Left cardiac atrium (tissue), 4 donors: ENCODE measurements around the gene ENPP7. TPM values are rescaled to one million over a fixed set of nuclear protein-coding genes. Genes with fewer than 3 reads are reported as not detected.
"Not testable (repeated sequence)": the region's sequence is repeated elsewhere in the genome, so short reads cannot be mapped to it uniquely, and the experiment has no call there.

Experiments
- ATAC-seq, 2 donors: fragments of 200-7000 bp; cut with Tn5 transposase; one replicate each; pipeline ENCODE4 v1.9.1; 2020; ENCODE audit warnings: mild to moderate bottlenecking in 2 of 2, moderate library complexity in 2 of 2
- DNase-seq: peaks from one replicate; pipeline ENCODE4 v3.0.0-alpha.2; 2020
- intact Hi-C, 2 donors: fragments of 100-400 bp; cut with DNase I; formaldehyde crosslinking; loops; one replicate each; pipeline versions ENCODE4 v1.14.1 to v1.15.1; 2022 to 2023
- total RNA-seq, 2 donors: library from RNA; stranded (reverse); fragmentation: NEBNext Ultra II Directional; extraction: Animal tissue kit (Norgen Biotek cat#: 25700); gene quantifications; one replicate each; pipeline ENCODE4 v1.2.1, GENCODE V29; 2021
- donor health status: DM: no; HTN: yes; CAD: no.
- donor health status: DM: no; HTN: yes; CAD: no; lungs with severe emphysema.
- donor health status: DM: yes; HTN: yes; CAD: no.
- donor health status: Dilated cardiomyopathy.

Gene ENPP7
- total RNA-seq, 2 donors from 2014 or later = not detected

DNA sequence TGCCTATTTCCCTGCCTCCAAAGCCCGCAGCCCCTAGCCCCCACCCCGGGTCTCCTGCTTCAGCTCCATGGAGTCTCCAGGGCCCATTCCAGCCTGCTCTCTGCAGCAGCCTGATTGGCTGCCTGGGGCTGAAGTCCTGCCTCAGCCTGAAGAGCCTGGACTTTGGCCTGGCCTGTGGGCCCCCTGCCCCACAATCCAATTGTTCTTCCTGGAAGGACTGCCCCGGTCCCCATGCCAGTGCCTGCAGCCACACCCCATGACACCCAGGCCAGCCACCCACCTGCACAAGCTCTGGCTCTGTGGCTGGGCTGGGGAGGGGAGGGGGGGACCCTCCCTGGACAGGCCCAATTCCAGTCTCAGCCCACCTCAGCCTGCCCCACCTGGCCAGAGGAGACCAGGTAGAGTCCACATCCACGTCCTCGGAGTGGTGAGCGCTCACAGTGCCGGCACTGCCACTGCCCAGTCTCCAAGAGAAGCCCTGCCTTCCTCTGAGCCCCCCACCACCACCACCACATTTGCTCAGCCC, 12.3 kb downstream of the ENPP7 start:
- no peak for ATAC-seq

DNA sequence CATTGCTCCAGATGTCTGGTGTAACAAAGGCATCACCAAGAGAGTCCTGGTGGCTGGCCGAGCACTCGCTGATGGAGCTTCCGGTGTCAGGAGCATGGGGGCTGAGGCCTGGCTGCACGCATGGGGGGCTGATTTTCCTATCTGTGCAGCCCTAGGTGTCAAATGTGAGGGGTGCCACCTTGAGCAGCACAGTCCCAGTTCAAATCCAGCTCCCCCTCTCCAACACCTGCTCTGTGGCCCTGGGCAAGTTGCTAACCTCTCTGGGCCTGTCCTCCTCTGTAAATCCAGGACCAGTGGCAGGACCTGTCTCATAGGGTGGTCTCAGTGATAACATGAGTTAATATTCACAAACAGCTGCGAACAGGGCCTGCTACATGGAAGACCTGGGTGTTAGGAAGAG, 12.9 kb downstream of the ENPP7 start:
- intact Hi-C loops = loop anchor here (10.0 kb wide), 2 partner anchors 51 to 241 kb away; partner anchors contain the start of gene CBX8 (in 1 of the 2)
- DNase-seq = no peak
- no peak for ATAC-seq

More for the DNA sequence above, 12.3 kb downstream of the ENPP7 start:
- no peak for DNase-seq
- intact Hi-C loops = loop anchor here (10.0 kb wide), 2 partner anchors 52 to 242 kb away; partner anchors contain the start of gene CBX8 (in 1 of the 2)

DNA sequence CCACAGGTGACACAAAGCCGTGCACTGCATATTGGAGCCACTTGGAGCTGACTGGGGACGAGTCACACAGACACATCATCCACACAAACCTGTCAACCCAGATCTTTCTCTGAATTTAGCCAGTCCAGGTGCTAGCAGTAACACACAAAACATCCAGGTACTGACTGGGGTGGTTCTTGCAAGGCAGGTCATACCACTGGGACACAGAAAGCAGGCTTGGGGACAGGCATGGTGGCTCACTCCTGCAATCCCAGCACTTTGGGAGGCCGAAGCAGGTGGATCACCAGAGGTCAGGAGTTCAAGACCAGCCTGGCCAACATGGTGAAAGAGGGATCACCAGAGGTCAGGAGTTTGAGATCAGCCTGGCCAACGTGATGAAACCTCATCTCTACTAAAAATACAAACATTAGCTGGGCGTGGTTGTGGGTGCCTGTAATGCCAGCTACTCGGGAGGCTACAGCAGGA, 14.9 kb downstream of the ENPP7 start:
- no peak for DNase-seq
- intact Hi-C loops = loop anchor here (5.0 to 10.0 kb wide), 3 partner anchors 49 to 247 kb away; partner anchors contain the start of gene CBX8 (in 1 of the 2)
- ATAC-seq = no peak

DNA sequence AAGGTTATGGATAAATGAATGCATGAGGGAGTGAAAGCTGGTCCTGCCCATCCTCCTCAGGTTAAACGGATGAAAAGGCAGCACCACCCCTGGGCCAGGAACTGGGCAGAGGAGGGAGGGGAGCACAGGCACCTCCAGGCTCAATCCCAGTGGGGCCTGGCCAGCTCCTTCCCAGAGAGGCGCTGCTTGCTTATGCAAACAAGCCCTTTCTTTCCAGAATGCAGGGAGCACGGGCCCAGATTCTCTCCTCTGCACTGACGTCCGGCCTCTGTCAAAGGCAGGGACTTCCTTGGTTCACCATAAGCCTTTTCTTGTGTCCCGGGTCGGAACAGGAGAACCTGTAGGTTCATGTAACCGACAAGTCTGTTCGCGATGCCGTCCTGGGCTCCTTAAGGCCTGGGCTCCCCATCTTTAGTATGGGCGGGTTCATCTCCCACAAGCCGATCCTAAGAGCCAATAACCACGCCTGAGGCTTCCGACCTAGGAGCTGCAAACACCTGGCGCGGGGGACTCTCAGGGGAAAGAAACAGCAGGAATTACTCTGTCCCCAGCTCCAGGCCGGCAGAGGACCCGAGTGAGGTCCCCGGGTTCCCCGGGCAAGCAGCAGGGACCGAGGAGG, 16.3 kb downstream of the ENPP7 start:
- DNase-seq = no peak
- ATAC-seq = no peak
- intact Hi-C loops = loop anchor here (5.0 to 10.0 kb wide), 3 partner anchors 48 to 245 kb away; partner anchors contain the start of gene CBX8 (in 1 of the 2)

- intact Hi-C loops = loop anchor here (5.0 to 10.0 kb wide), 3 partner anchors 47 to 245 kb away; partner anchors contain the start of gene CBX8 (in 1 of the 2)
- no peak for ATAC-seq
- no peak for DNase-seq
Measured at GRCh38 chr17:79747508-79748294, 17.0 kb downstream of the ENPP7 start.

DNA sequence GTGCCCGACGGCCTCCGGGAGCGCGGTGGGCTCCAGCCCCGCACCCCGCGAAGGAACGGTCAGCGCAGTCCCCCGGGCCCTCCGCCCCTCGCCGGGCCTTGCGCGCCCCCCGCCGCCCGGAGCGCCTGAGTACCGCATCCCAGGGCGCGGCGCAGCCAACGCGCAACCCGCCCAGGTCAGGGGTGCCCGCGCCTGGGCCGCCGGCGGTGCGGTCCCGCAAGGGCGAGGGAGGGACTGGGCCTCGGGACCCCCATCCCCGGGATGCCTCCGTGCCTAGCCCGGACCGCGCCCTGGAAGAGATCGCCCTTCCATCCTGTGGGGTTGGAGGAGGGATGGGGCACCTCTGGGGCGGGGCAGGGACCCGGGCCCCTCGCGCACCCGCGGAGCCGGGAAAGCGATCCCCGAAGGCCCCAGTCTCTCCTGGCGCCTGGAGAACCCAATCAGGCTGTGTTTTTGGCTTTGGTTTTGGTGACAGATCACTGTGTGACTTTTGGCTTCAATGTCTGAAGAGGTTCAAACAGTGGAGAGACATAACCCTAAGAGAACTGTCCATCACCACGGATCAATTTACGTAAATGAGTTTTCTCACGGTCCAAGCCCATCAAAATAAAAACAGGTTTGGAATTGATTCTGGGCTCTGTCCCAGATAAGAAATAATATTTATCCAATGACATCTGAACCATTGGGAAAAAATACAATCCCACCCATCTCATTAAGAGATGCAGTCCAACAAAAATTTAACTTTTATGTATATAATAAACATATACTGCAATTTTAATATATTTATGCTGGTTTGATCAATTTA, 17.8 kb downstream of the ENPP7 start:
- no peak for DNase-seq

DNA sequence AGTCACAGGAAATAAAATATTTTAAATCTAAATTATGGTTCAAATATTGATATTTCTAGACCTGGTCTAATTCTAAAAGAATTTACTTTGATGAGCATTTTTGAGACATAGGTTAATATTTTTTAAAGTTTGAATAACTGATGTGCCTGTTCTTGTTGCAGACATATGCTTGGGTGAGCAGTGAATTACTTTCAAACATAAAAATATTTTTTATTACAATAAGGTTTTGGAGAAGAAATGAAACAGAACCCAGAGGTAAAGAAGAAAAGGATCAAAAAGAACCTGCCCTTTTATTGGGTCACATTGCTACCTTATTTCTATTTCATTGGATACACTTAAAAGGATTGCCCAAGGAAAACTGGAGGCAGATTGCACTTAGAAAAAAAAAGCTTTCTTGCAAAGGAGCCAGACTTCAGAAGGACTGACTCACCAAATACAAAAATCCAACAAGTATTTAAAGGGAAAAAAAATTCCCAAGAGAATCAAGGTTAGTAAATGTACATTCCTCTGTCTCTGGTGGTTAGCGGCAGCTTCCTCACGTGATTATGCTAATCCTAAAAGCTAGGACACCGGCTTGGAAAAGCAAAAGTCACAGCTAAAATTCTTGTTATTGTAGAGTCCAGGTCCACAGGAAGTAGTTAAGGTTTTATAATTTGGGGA, 18.5 kb downstream of the ENPP7 start:
- intact Hi-C loops = loop anchor here (5.0 to 10.0 kb wide), 3 partner anchors 46 to 243 kb away; partner anchors contain the start of gene CBX8 (in 1 of the 2)
- DNase-seq (no peak), ATAC-seq (no peak)

More for the DNA sequence above, 17.8 kb downstream of the ENPP7 start:
- ATAC-seq = no peak
- intact Hi-C loops = loop anchor here (5.0 to 10.0 kb wide), 3 partner anchors 46 to 244 kb away; partner anchors contain the start of gene CBX8 (in 1 of the 2)

DNA sequence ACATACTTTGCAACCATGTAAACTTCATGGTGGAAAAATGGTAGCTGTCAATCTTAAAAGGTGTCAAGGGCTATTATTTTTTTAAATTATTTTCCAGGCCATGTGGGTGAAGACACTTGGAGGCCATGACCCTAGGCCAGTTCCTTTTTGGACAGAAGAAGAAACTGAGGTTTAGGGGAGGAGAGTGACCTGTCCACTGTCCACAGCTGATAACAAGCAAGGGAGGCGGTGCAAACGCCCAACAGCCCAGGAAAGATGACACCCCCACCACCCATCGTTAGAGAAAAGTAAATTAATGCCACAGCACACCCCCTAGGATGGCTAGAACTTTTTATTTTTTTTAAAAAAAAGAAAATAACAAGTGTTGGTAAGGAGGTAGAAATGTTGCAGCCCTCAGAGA, 19.2 kb downstream of the ENPP7 start:
- intact Hi-C loops = loop anchor here (5.0 to 10.0 kb wide), 3 partner anchors 45 to 242 kb away; partner anchors contain the start of gene CBX8 (in 1 of the 2)
- ATAC-seq (no peak), DNase-seq (no peak)

DNA sequence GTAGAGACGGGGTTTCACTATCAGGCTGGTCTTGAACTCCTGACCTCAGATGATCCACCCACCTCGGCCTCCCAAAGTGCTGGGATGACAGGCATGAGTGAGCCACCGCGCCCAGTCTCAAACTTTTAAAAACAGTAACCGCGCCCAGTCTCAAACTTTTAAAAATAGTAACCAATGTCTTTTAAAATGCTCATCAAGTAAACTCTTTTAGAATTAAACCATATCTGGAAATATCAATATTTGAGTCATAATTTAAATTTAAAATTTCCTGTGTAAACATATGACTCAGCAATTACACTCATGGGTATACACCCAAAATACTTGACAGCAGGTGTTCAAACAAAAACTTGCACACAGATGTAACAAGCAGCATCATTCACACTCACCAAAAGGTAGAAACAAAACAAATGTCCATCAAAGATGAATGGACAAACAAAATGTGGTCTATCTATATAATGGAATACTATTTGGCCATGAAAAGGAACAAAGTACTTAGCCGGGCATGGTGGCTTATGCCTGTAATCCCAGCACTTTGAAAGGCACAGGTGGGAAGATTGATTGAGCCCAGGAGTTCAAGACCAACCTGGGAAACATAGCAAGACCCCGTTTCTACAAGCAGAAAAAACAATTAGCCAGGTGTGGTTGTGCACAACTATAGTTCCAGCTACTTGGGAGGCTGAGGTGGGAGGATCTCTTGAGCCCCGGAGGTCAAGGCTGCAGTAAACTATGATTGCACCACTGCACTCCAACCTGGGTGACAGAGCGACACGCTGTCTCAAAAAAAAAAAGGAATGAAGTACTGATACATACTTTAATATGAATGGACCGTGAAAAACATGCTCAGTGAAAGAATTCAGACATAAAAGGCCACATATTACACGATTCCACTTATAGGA, 20.2 kb downstream of the ENPP7 start:
- no peak for ATAC-seq
- intact Hi-C loops = no loop called here
- DNase-seq = no peak

- ATAC-seq = no peak
- intact Hi-C loops = no loop called here
- DNase-seq = no peak
Measured at GRCh38 chr17:79752175-79752574, 21.4 kb downstream of the ENPP7 start.

GRCh38 chr17:79754370-79754769, 23.6 kb downstream of the ENPP7 start:
- intact Hi-C loops = no loop called here
- no peak for DNase-seq
- no peak for ATAC-seq

GRCh38 chr17:79754903-79755302, 24.2 kb downstream of the ENPP7 start:
- intact Hi-C loops, DNase-seq, ATAC-seq: not testable (repeated sequence)

DNA sequence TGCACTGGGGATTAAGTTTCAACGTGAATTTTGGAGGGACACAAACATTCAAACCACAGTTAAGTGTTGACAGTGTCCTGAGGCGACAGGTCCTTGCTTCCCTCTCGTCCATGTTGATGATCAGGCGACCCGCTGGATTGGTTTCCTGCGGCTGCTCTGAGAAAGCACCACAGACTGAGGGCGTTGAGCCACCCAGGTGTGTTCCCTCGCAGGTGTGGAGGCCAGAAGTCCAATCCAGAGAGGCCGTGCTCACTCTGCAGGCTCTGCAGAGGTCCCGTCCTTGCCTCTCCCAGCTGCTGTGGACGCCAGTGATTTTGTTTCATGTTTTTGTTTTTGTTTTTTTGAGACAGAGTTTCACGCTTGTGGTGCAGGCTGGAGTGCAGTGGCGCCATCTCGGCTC, 24.8 kb downstream of the ENPP7 start:
- ATAC-seq (no peak), DNase-seq (no peak)
- intact Hi-C loops = no loop called here

DNA sequence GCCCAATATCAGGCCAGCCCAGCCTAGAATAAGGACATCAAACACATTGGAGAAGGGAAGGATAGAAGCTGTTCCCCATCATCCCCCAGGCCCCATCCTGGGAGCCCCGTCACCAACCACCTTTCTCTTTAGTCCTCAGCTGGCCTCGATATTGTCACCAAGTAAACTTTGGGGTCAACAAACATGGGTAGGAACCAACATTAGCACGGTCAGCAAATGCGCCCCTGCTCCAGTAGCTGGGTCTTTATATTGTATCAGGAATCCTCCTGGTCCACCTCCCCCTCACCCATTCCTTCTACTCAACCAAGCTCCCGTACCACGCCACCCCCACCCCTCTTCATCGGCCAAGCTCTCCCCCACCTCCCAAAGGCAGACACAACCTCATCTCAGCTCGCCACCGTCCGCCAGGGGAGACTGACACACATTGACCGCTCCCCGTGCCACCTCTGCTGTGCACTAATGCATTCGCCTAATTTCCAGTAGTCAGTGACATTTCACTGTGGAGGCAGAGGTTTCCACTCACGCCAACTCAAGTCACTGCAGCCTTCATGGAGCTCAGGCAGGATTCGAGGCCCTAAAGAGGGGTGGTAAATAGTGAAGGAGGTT, 26.5 kb downstream of the ENPP7 start:
- intact Hi-C loops = no loop called here
- ATAC-seq (no peak), DNase-seq (no peak)

GRCh38 chr17:79758271-79758670, 27.5 kb downstream of the ENPP7 start:
- intact Hi-C loops = no loop called here
- no peak for ATAC-seq
- DNase-seq = no peak

DNA sequence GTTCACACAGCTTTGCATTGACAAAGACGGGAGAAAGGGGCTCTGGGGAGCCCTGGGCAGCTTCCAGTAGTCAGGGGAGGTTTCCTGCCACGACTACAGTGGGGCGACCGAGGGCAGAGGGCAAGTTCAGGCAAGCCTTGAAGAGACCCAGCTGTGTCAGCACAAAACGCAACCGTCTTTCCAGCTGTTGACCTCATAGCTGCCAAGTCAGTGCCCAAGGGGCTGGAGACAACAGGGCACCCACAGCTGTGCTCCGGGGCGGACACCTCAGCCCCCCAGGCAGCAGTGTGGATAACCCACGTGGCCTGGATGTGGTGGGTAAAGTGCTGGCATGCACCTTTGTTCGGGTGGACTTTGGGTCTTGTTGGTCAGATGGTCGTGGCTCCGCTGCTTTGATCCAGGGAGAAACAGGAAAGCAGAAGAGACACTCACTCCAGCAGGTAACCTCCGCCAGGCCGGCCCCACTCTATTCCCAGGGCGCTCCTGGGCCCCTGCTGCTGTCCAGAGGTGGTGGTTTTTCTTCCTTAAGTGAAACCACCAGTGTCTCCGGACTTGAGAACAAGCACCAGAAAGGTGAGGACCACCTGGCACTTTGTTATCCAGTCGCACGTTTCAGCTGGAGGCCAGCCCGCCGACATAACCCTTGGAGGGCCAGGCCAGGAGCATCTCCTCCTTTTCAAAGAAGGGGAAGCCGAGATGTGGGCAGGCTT, 29.6 kb downstream of the ENPP7 start:
- no peak for DNase-seq
- no peak for ATAC-seq
- intact Hi-C loops = no loop called here
